Brain microvascular endothelial cell (primary cell): ENCODE results near the gene PLEKHG2.

Experiments used
- DNase-seq: peaks from one replicate; pipeline ENCODE4 v3.0.0-alpha.2; 2020
- H3K27ac ChIP-seq: fragments of 250-450 bp; sonication (Bioruptor Pico); 2 replicates; pipeline ENCODE4 v1.5.1; 2020; ENCODE audit warnings: mild to moderate bottlenecking, moderate library complexity
- H3K27me3 ChIP-seq: fragments of 250-450 bp; sonication (Bioruptor Pico); replicated peaks from 2 replicates; pipeline ENCODE4 v1.5.1; 2020; ENCODE audit warnings: mild to moderate bottlenecking
- H3K36me3 ChIP-seq: fragments of 250-450 bp; sonication (Bioruptor Pico); replicated peaks from 2 replicates; pipeline ENCODE4 v1.5.1; 2020; ENCODE audit warnings: mild to moderate bottlenecking
- H3K4me3 ChIP-seq: 2 replicates; pipeline ENCODE4 v1.5.1; 2011; ENCODE audit warnings: low read depth, mild to moderate bottlenecking, control low read depth, low read length, moderate library complexity
- CTCF ChIP-seq: IDR thresholded peaks from 2 replicates; pipeline ENCODE4 v1.5.1; 2011; ENCODE audit warnings: low read depth, mild to moderate bottlenecking, moderate library complexity, low read length, control low read depth, inconsistent platforms; ENCODE audit errors: missing control alignments
- in situ Hi-C: cut with HindIII; loops from 2 replicates; pipeline ENCODE4 v1.10.0; 2017; ENCODE audit warnings: low sequenced_read_pairs, low pct_ligation_motif_present

Gene PLEKHG2

GRCh38 chr19:39428283-39429112, 16.0 kb downstream of the PLEKHG2 start:
- no peaks in the 10 kb centered on the region for H3K27me3 ChIP-seq
- peak; percentile 91 for DNase-seq
- in situ Hi-C loops: no loop called here
- no peak overlapping the region for H3K4me3 ChIP-seq
- peaks cover 38% of the 10 kb centered on the region for H3K36me3 ChIP-seq
- no peak for TF ChIP-seq CTCF
- H3K27ac ChIP-seq: peak overlapping the region; percentile 99

DNA sequence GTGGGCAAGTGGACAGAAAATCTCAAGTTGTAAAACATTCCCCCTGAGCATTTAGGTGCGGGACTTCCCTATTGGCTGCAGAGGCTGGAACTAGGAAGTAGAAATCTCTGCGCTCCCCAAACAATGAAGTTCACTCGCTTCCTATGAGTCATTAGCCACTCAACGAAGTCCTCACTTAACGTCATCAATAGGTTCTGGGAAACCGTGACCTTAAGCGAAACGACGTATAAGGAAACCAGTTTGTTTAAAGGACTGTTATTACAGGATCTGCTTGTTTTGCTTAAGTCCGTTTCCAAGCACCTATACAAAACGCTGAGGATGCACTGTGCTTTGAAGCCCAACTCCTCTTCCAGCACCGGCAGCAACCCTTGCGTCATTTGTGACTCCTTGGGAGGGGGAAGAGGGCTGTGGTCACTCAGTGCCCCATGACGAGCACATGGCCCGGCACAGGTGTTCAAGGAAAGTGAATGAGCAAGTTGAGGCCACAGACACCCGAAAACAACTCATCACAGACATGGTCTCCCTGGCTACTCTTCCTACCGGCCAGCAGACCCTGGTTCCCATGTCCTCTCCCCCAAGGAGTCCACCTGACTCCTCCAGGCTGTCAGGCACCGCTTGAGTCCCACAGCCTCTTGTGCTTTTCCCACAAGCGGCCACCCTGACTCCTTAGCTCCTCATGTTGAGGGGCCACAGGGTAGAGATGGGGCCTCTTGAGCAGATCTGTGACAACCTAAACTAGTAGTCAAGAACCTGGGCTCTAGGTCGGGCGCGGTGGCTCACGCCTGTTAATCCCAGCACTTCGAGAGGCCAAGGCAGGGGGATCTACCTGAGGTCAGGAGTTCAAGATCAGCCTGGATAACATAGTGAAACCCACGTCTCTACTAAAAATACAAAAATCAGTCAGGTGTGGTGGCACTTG, 18.5 kb downstream of the PLEKHG2 start:
- peaks cover 35% of the 10 kb centered on the region for H3K36me3 ChIP-seq
- no peak for TF ChIP-seq CTCF
- peak overlapping the region; percentile 15 for H3K4me3 ChIP-seq
- peak; percentile 99 for DNase-seq
- no peaks in the 10 kb centered on the region for H3K27me3 ChIP-seq
- peak overlapping the region; percentile 99 for H3K27ac ChIP-seq
- in situ Hi-C loops: no loop called here

DNA sequence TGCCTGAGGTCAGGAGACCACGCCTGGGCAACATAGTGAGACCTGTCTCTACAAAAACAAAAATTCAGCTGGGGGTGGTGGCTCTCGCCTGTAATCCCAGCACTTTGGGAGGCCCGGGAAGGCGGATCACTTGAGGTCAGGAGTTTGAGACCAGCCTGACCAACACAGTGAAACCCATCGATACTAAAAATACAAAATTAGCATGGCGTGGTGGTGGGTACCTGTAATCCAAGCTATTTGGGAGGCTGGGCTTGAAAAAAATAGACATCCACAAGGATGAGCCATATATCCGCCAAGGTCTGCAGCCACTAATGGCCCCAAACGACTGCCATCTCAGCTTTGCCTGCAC, 20.2 kb downstream of the PLEKHG2 start:
- H3K27ac ChIP-seq: peak overlapping the region; percentile 99
- no peak for DNase-seq

DNA sequence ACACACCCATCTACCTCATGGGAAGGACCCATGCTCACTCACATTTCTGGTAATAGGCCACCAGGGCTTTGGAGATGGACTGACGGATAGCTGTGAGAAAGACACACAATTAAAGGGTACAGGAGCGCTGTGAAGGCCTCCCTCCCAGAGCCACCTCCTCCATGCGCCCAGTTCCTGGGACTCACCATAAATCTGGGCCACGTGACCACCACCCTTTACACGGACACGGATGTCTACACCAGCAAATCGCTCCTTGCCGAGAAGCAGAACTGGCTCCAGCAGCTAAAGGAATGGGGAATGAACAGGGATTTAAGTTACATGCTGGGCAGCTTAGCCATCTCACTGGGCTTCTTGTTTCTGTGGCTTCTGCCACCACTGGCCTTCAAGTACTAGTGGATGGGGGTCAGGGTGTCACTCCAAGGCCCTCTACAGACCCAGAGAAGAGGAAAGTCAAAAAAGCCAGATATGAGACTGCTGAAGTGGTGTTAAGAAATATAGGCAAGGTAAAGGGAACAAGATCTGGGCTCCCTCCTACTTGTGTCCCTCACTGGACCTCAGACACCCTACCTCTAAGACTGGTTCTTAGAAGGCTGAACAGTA, 21.1 kb downstream of the PLEKHG2 start:
- in situ Hi-C loops: no loop called here
- Histone ChIP-seq H3K27ac (peak overlapping the region; percentile 99), H3K36me3 (peaks cover 35% of the 10 kb centered on the region), H3K27me3 (no peaks in the 10 kb centered on the region), H3K4me3 (peak overlapping the region; percentile 97)
- TF ChIP-seq CTCF: no peak
- no peak for DNase-seq

More for the DNA sequence above, 20.2 kb downstream of the PLEKHG2 start:
- in situ Hi-C loops: no loop called here
- H3K4me3 ChIP-seq: no peak overlapping the region
- TF ChIP-seq CTCF: no peak
- no peaks in the 10 kb centered on the region for H3K27me3 ChIP-seq
- H3K36me3 ChIP-seq: peaks cover 35% of the 10 kb centered on the region

- in situ Hi-C loops: no loop called here
- no peaks in the 10 kb centered on the region for H3K27me3 ChIP-seq
- DNase-seq: no peak
- no peak for TF ChIP-seq CTCF
- peak overlapping the region; percentile 99 for H3K27ac ChIP-seq
- peaks cover 35% of the 10 kb centered on the region for H3K36me3 ChIP-seq
- H3K4me3 ChIP-seq: peak overlapping the region; percentile 97
Observed at GRCh38 chr19:39434123-39435076, 21.9 kb downstream of the PLEKHG2 start.
